ENCODE measurements around the gene CETP.

Gene CETP

GRCh38 chr16:57025941-57026777 lies 64.4 kb downstream of the CETP start:
- DNase-seq: no peak

- DNase-seq: no peak
These were observed 65.0 kb downstream of the CETP start for GRCh38 chr16:57026778-57027062.

DNA sequence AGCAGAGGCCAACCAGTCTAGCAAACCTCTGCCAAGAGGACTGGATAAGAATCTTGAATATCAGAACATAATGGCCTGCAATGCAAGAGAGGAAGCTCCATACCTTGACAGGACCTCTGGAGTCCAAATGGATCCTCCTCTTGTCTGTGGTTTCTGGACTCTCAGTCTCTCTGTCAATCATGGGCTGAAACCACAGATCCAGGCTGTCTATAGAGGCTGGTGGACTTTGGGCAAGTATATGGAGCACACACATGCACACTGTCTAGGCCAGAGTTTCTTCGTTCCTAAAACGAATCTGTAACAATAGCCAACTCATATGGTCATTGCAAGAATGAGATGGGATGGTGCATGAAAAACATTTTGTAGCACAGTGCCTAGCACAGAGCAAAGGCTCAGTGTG lies 65.3 kb downstream of the CETP start:
- no peak for DNase-seq

- no peak for DNase-seq
These were observed 66.3 kb downstream of the CETP start for GRCh38 chr16:57028086-57028485.

- DNase-seq: no peak
These were observed 67.7 kb downstream of the CETP start for GRCh38 chr16:57029161-57030160.

GRCh38 chr16:57030346-57030902 lies 68.7 kb downstream of the CETP start:
- no peak for DNase-seq

GRCh38 chr16:57031156-57031555 lies 69.4 kb downstream of the CETP start:
- no peak for DNase-seq

DNA sequence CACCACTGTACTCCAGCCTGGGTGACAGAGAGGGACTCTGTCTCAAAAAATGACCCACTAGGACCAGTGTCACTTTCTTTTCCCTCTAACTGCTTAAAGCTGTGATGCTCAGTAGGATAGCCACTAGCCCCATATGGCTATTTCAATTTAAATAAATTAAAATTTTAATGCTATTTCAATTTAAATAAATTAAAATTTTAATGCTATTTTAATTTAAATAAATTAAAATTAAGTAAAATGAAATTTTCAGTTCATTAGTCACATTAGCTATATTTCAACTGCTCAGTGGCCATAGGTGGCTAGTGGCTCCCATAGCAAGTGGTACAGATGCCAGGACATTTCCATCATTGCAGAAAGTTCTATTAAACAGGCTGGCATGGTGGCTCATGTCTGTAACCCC lies 70.6 kb downstream of the CETP start:
- no peak for DNase-seq

DNA sequence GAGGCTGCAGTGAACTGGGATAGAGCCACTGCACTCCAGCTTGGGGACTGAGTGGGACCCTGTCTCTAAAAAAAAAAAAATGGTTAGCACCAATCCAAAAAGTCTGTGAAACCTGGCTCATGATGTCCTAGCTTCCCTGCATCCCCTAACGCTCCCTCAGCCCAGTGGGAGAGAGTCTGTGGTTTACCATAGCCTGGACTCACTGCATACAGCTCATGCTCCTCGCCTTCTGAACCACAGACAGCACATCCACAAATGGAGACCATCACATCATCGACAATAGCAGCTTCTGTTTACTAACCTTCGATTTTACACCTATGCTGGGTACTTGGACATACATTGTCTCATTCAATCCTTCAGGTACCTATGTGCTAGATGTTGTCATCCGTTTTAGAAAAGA lies 71.2 kb downstream of the CETP start:
- no peak for DNase-seq

Measured in NCI-H2107 (cell line).